Measurements from ENCODE around the gene ENOX1.

GRCh38 chr13:43808676-43809075 lies 21.9 kb upstream of the ENOX1 start:
- TF ChIP-seq CTCF (IDR thresholded peaks at IDR 0.05; ENCODE audit: borderline replicate concordance, extremely low read depth, low read length, poor library complexity, severe bottlenecking) (no peak), EZH2 (IDR thresholded peaks at IDR 0.05; ENCODE audit: borderline replicate concordance, low read depth, low read length, severe bottlenecking) (no peak)
